ENCODE measurements around the gene FOXP1. TPM values are rescaled to one million over a fixed set of nuclear protein-coding genes. Genes with fewer than 3 reads are reported as not detected.
"Not testable (repeated sequence)": the region's sequence is repeated elsewhere in the genome, so short reads cannot be mapped to it uniquely, and the experiment has no call there.

Gene FOXP1
- total and polyA plus RNA-seq, 2 of the 8 experiments (the other 6 are each of a cell fraction or from before 2014, with no cell fraction given) = 13.9 to 25.4 TPM

- H4K5ac ChIP-seq (ENCODE audit: insufficient read length, low read depth, low read length); H4K91ac ChIP-seq (replicated peaks; ENCODE audit: insufficient read length, low read length); POLR2A ChIA-PET (ENCODE audit: partially characterized antibody); H3K9me3 ChIP-seq (ENCODE audit: insufficient read depth in 2 of 2, low read depth in 1 of 2, low read length in 1 of 2); H3K79me2 ChIP-seq (ENCODE audit: control insufficient read depth in 1 of 2, insufficient read depth in 2 of 2, low read length in 2 of 2); H3K4me2 ChIP-seq (ENCODE audit: insufficient read depth in 1 of 2, low read depth in 2 of 2, low read length in 2 of 2); H3K9ac ChIP-seq (replicated peaks in 1 of 4; ENCODE audit: extremely low read depth in 1 of 4, low read depth in 3 of 4, low read length in 3 of 4); H3K4me3 ChIP-seq (ENCODE audit: extremely low read depth in 1 of 4, insufficient read depth in 2 of 4, low read depth in 3 of 4, low read length in 4 of 4); H3K27me3 ChIP-seq (replicated peaks in 1 of 4; ENCODE audit: control insufficient read depth in 3 of 4, extremely low read depth in 1 of 4, insufficient read depth in 3 of 4, low read length in 3 of 4); H3K4ac ChIP-seq (replicated peaks; ENCODE audit: insufficient read length, low read depth, low read length); H2AK5ac ChIP-seq (ENCODE audit: low read depth, low read length); H4K20me1 ChIP-seq (replicated peaks in 1 of 2; ENCODE audit: control insufficient read depth in 1 of 2, insufficient read depth in 2 of 2, low read length in 2 of 2); H3K23ac ChIP-seq (ENCODE audit: insufficient read length); H2BK12ac ChIP-seq (ENCODE audit: low read depth, low read length); H2BK20ac ChIP-seq (ENCODE audit: low read length); H3K27ac ChIP-seq (ENCODE audit: low read depth, low read length); H2BK5ac ChIP-seq (ENCODE audit: low read depth, low read length); H2BK15ac ChIP-seq (ENCODE audit: low read length); DNase-seq (ENCODE audit: low read depth in 1 of 2, low spot score in 2 of 2); H2AFZ ChIP-seq (ENCODE audit: low read length); H4K8ac ChIP-seq (ENCODE audit: extremely low read depth, insufficient read depth, low read length); H3K56ac ChIP-seq (replicated peaks; ENCODE audit: insufficient read length, low read depth, low read length); FAIRE-seq; H2BK120ac ChIP-seq (replicated peaks; ENCODE audit: low read depth, low read length); H3K79me1 ChIP-seq (ENCODE audit: low read depth, low read length); H3K4me1 ChIP-seq (replicated peaks in 1 of 4; ENCODE audit: control insufficient read depth in 3 of 4, insufficient read depth in 4 of 4, low read length in 3 of 4); H3K18ac ChIP-seq (ENCODE audit: extremely low read depth, low read length); H3K23me2 ChIP-seq (ENCODE audit: low read depth, low read length); H3K14ac ChIP-seq (ENCODE audit: insufficient read length); H3K36me3 ChIP-seq (ENCODE audit: control insufficient read depth in 2 of 4, insufficient read depth in 4 of 4, low read length in 3 of 4): not testable (repeated sequence)
- CTCF ChIA-PET (ENCODE audit: partially characterized antibody) = interaction anchor here (0.6 kb wide), 1 partner anchor 113 kb away, joined by 4 read pairs; no protein-coding TSS in a partner anchor
- 93% methylated on average over 5 of the region's 5 CpGs; no CpG with 5 or more reads in 1 of the 2 experiments for WGBS, 2 experiments (ENCODE audit: extremely low coverage in 1 of 2, insufficient coverage in 1 of 2, insufficient read length in 1 of 2, insufficient replicate concordance in 2 of 2, low coverage in 1 of 2, low lambda C conversion rate in 2 of 2, missing lambda C conversion rate in 1 of 2)
Observed at GRCh38 chr3:71324224-71324623, 259.3 kb downstream of the FOXP1 start.

Measured in H1 (cell line).